WTC11 (cell line): ENCODE measurements around the gene SAP130.

Experiments
- AFF4 ChIP-seq: sonication (generic); formaldehyde crosslinking; IDR thresholded peaks from 2 replicates; pipeline ENCODE4 v1.8.1; 2023; ENCODE audit warnings: mild to moderate bottlenecking, missing genetic modification reagents, borderline replicate concordance
- CREB1 ChIP-seq: sonication (generic); formaldehyde crosslinking; IDR thresholded peaks from 2 replicates; pipeline ENCODE4 v1.8.0; 2023; ENCODE audit warnings: mild to moderate bottlenecking, missing genetic modification reagents
- CTCF ChIP-seq: fragments of 200-600 bp; IDR thresholded peaks from 2 replicates; pipeline ENCODE4 v1.8.0; 2022; ENCODE audit warnings: antibody characterized with exemption
- KAT7 ChIP-seq: sonication (generic); formaldehyde crosslinking; IDR thresholded peaks from 2 replicates; pipeline ENCODE4 v1.8.1; 2023; ENCODE audit warnings: missing genetic modification reagents, mild to moderate bottlenecking, borderline replicate concordance
- SMAD3 ChIP-seq: sonication (generic); formaldehyde crosslinking; IDR thresholded peaks from 2 replicates; pipeline ENCODE4 v1.8.0; 2022; ENCODE audit warnings: missing genetic modification reagents, mild to moderate bottlenecking, borderline replicate concordance
- TCF7 ChIP-seq: sonication (generic); formaldehyde crosslinking; IDR thresholded peaks from 2 replicates; pipeline ENCODE4 v1.8.0; 2022; ENCODE audit warnings: mild to moderate bottlenecking, low read depth, missing genetic modification reagents, moderate library complexity
- USF1 ChIP-seq: sonication (generic); formaldehyde crosslinking; IDR thresholded peaks from 2 replicates; pipeline ENCODE4 v1.8.0; 2022; ENCODE audit warnings: mild to moderate bottlenecking, missing genetic modification reagents
- ZNF219 ChIP-seq: sonication (generic); formaldehyde crosslinking; IDR thresholded peaks from 2 replicates; pipeline ENCODE4 v1.8.0; 2023; ENCODE audit warnings: missing genetic modification reagents, mild to moderate bottlenecking, borderline replicate concordance
- ZNF263 ChIP-seq: sonication (generic); formaldehyde crosslinking; IDR thresholded peaks from 2 replicates; pipeline ENCODE4 v1.8.1; 2022; ENCODE audit warnings: low read depth, mild to moderate bottlenecking, moderate library complexity, missing genetic modification reagents

- no peak for TF ChIP-seq CTCF
- no peak for TF ChIP-seq SMAD3 (CRISPR knock-in tag)
- TF ChIP-seq TCF7 (CRISPR knock-in tag) = no peak
- TF ChIP-seq KAT7 (CRISPR knock-in tag) = no peak
- TF ChIP-seq ZNF263 (CRISPR knock-in tag) = no peak
- TF ChIP-seq CREB1 (CRISPR knock-in tag) = no peak
- no peak for TF ChIP-seq AFF4
- TF ChIP-seq ZNF219 (CRISPR knock-in tag) = no peak
- no peak for TF ChIP-seq USF1 (CRISPR knock-in tag)
Measured at GRCh38 chr2:127953128-127953718, 74.6 kb downstream of the SAP130 start.
